Neural cell (in vitro differentiated cells): ENCODE measurements around the gene CCDC9. TPM values are rescaled to one million over a fixed set of nuclear protein-coding genes. Genes with fewer than 3 reads are reported as not detected.

Experiments
- H2AFZ ChIP-seq: fragments of 200-600, 300-800 bp; sonication (generic), shearing (Covaris generic); 2 replicates; pipeline ENCODE4 v1.6.0; 2014; ENCODE audit warnings: low read depth, mild to moderate bottlenecking, antibody characterized with exemption, low read length, moderate library complexity
- H3F3A ChIP-seq: fragments of 200-600 bp; shearing (Covaris generic); 2 replicates; pipeline ENCODE4 v1.6.1; 2016; ENCODE audit warnings: mild to moderate bottlenecking, moderate library complexity, mixed read lengths, antibody characterized with exemption, low read length; ENCODE audit not compliant: insufficient read depth, poor library complexity, severe bottlenecking
- H3K27ac ChIP-seq: fragments of 200-600, 300-800 bp; sonication (generic), shearing (Covaris generic); 2 replicates; pipeline ENCODE4 v1.5.1; 2014; ENCODE audit warnings: mild to moderate bottlenecking, low read length, moderate library complexity
- H3K27me3 ChIP-seq: fragments of 300-800, 200-600 bp; sonication (generic), shearing (Covaris generic); 2 replicates; pipeline ENCODE4 v1.6.0; 2014; ENCODE audit warnings: mild to moderate bottlenecking, low read depth, low read length, moderate library complexity; ENCODE audit not compliant: insufficient read depth
- H3K36me3 ChIP-seq: fragments of 300-800, 200-600 bp; sonication (generic), shearing (Covaris generic); 2 replicates; pipeline ENCODE4 v1.5.1; 2014; ENCODE audit warnings: mild to moderate bottlenecking, antibody characterized with exemption, low read length, moderate library complexity; ENCODE audit not compliant: insufficient read depth
- H3K4me2 ChIP-seq: fragments of 300-800, 200-600 bp; sonication (generic), shearing (Covaris generic); 2 replicates; pipeline ENCODE4 v1.6.0; 2014; ENCODE audit warnings: mild to moderate bottlenecking, low read length
- H3K4me3 ChIP-seq: fragments of 300-800, 200-600 bp; sonication (generic), shearing (Covaris generic); 2 replicates; pipeline ENCODE4 v1.5.1; 2014; ENCODE audit warnings: mild to moderate bottlenecking, low read length, moderate library complexity
- H3K79me2 ChIP-seq: fragments of 200-600 bp; shearing (Covaris generic); replicated peaks from 2 replicates; pipeline ENCODE4 v1.6.0; 2014; ENCODE audit warnings: mild to moderate bottlenecking, low read length, moderate library complexity; ENCODE audit not compliant: insufficient read depth
- H3K9ac ChIP-seq: fragments of 300-800, 200-600 bp; sonication (generic), shearing (Covaris generic); 2 replicates; pipeline ENCODE4 v1.6.1; 2016; ENCODE audit warnings: mild to moderate bottlenecking, low read length, mixed read lengths
- H3K9me2 ChIP-seq: fragments of 200-600 bp; shearing (Covaris generic); 2 replicates; pipeline ENCODE4 v1.6.1; 2016; ENCODE audit warnings: mild to moderate bottlenecking, low read length, mixed read lengths; ENCODE audit not compliant: insufficient read depth
- H3K9me3 ChIP-seq: fragments of 200-600, 300-800 bp; sonication (generic), shearing (Covaris generic); 2 replicates; pipeline ENCODE4 v1.6.1; 2016; ENCODE audit warnings: mild to moderate bottlenecking, mixed run types, low read length, moderate library complexity, mixed read lengths
- H4K20me1 ChIP-seq: fragments of 200-600 bp; shearing (Covaris generic); 2 replicates; pipeline ENCODE4 v1.6.1; 2016; ENCODE audit warnings: mild to moderate bottlenecking, mixed run types; ENCODE audit not compliant: insufficient read depth
- EP300 ChIP-seq: fragments of 450-650 bp; conservative IDR thresholded peaks from 2 replicates; pipeline ENCODE4 v1.6.1; 2014; ENCODE audit warnings: antibody characterized with exemption, mild to moderate bottlenecking, moderate library complexity; ENCODE audit not compliant: poor library complexity, severe bottlenecking
- EZH2 ChIP-seq: fragments of 200-600, 300-800 bp; shearing (Covaris generic), sonication (generic); IDR thresholded peaks from 2 replicates; pipeline ENCODE4 v1.6.1; 2014; ENCODE audit warnings: antibody characterized with exemption, low read length, borderline replicate concordance, mild to moderate bottlenecking; ENCODE audit not compliant: insufficient read depth, poor library complexity, severe bottlenecking
- MXI1 ChIP-seq: fragments of 450-650 bp; conservative IDR thresholded peaks from 2 replicates; pipeline ENCODE4 v1.6.1; 2014; ENCODE audit warnings: antibody characterized with exemption, mild to moderate bottlenecking; ENCODE audit not compliant: poor library complexity, severe bottlenecking
- POLR2AphosphoS5 ChIP-seq: IDR thresholded peaks from 2 replicates; pipeline ENCODE4 v1.6.1; 2012
- RAD21 ChIP-seq: fragments of 450-650 bp; conservative IDR thresholded peaks from 2 replicates; pipeline ENCODE4 v1.6.1; 2014; ENCODE audit warnings: antibody characterized with exemption, mild to moderate bottlenecking, moderate library complexity
- SMC3 ChIP-seq: fragments of 450-650 bp; conservative IDR thresholded peaks from 2 replicates; pipeline ENCODE4 v1.6.1; 2014; ENCODE audit warnings: antibody characterized with exemption, mild to moderate bottlenecking, moderate library complexity; ENCODE audit not compliant: poor library complexity
- TAF1 ChIP-seq: IDR thresholded peaks from 2 replicates; pipeline ENCODE4 v1.6.1; 2012; ENCODE audit warnings: low read depth
- polyA minus RNA-seq: library from RNA; depleted of rRNA, polyadenylated mRNA; stranded (reverse); fragments of >200 nt; gene quantifications from 2 replicates; pipeline ENCODE4 v1.2.3, GENCODE V29; 2014
- polyA plus RNA-seq: library from polyadenylated mRNA; depleted of rRNA; stranded (reverse); fragments of >200 nt; gene quantifications from 2 replicates; pipeline ENCODE4 v1.2.3, GENCODE V29; 2014
- TF ChIP-seq, protein P1 (sequence below): IDR thresholded peaks from 2 replicates; pipeline ENCODE4 v1.6.1; 2012; ENCODE audit warnings: borderline replicate concordance
- TF ChIP-seq, protein P2 (sequence below): fragments of 450-650 bp; IDR thresholded peaks from 2 replicates; pipeline ENCODE4 v1.5.1; 2014; ENCODE audit warnings: antibody characterized with exemption, mild to moderate bottlenecking, moderate library complexity; ENCODE audit not compliant: poor library complexity, severe bottlenecking

Gene CCDC9
- 2.1 and 5.3 TPM in 2 replicates for polyA plus RNA-seq
- polyA minus RNA-seq: 3.7 and 5.2 TPM in 2 replicates

DNA sequence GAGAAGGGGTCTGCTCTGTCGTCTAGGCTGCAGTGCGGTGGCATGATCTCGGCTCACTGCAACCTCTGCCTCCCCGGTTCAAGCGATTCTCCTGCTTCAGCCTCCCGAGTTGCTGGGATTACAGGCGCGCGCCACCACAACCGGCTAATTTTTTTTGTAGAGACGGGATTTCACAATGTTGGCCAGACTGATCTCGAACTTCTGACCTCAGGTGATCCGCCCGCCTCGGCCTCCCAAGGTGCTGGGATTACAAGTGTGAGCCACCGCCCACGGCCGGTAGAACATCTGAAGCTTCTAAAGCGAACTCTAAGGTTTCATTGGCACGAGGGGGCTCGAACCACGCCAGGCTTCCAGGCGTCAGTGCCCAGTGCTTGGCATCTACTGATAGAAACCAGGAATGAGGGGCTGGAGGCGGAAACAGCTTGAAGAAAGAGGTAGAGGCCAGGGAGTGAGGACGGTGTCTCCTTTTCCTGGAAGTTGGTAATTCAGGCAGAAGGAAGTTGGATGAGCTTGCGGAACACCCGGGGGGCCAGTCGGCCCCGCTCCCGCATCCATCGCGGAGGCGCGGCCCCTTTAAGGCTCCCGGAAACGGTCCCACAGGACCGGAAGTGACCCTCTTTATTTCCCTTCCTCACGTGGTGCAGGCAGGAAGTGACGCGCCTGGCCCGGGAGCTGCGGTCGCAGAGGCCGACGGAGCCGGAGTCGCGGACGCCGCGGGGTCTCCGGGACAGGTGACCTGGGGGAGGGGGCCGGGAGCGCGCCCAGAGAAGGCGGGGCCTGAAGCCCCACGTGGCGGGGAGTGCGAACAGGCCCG lies at the start of gene CCDC9:
CCDC9 (plus strand) TSS at position 647 of the 814 bp plus-strand sequence. CDS start 1,876 bp downstream, outside the sequence.
- peak; percentile 49 for TF ChIP-seq TAF1
- TF ChIP-seq SMC3: no peak
- peak; percentile 85 for TF ChIP-seq POLR2AphosphoS5
- TF ChIP-seq MXI1: peak; percentile 56
- TF ChIP-seq EP300: peak; percentile 69
- peak within 1 kb of the TSS; percentile 87 for H2AFZ ChIP-seq
- no peaks in the 10 kb centered on the region for H3K36me3 ChIP-seq
- H3F3A ChIP-seq: no peaks in the 10 kb centered on the region
- H3K4me3 ChIP-seq: peak within 1 kb of the TSS; percentile 70
- H3K79me2 ChIP-seq: no peaks in the 10 kb centered on the region
- no peaks in the 10 kb centered on the region for H4K20me1 ChIP-seq
- H3K9me3 ChIP-seq: no peaks in the 10 kb centered on the region
- H3K27me3 ChIP-seq: no peaks in the 10 kb centered on the region
- H3K9ac ChIP-seq: peak within 1 kb of the TSS; percentile 81
- peak within 1 kb of the TSS; percentile 95 for H3K27ac ChIP-seq
- no peaks in the 10 kb centered on the region for H3K9me2 ChIP-seq
- peak within 1 kb of the TSS; percentile 62 for H3K4me2 ChIP-seq

- H3K4me3 ChIP-seq: no peak overlapping the region
- no peak overlapping the region for H2AFZ ChIP-seq
- no peaks in the 10 kb centered on the region for H3K27me3 ChIP-seq
- no peaks in the 10 kb centered on the region for H4K20me1 ChIP-seq
- H3F3A ChIP-seq: no peaks in the 10 kb centered on the region
- no peaks in the 10 kb centered on the region for H3K36me3 ChIP-seq
- TF ChIP-seq TAF1 (no peak), EZH2 (no peak), EP300 (no peak), MXI1 (no peak), POLR2AphosphoS5 (no peak), RAD21 (no peak), SMC3 (no peak)
- TF ChIP-seq, protein P1, sequence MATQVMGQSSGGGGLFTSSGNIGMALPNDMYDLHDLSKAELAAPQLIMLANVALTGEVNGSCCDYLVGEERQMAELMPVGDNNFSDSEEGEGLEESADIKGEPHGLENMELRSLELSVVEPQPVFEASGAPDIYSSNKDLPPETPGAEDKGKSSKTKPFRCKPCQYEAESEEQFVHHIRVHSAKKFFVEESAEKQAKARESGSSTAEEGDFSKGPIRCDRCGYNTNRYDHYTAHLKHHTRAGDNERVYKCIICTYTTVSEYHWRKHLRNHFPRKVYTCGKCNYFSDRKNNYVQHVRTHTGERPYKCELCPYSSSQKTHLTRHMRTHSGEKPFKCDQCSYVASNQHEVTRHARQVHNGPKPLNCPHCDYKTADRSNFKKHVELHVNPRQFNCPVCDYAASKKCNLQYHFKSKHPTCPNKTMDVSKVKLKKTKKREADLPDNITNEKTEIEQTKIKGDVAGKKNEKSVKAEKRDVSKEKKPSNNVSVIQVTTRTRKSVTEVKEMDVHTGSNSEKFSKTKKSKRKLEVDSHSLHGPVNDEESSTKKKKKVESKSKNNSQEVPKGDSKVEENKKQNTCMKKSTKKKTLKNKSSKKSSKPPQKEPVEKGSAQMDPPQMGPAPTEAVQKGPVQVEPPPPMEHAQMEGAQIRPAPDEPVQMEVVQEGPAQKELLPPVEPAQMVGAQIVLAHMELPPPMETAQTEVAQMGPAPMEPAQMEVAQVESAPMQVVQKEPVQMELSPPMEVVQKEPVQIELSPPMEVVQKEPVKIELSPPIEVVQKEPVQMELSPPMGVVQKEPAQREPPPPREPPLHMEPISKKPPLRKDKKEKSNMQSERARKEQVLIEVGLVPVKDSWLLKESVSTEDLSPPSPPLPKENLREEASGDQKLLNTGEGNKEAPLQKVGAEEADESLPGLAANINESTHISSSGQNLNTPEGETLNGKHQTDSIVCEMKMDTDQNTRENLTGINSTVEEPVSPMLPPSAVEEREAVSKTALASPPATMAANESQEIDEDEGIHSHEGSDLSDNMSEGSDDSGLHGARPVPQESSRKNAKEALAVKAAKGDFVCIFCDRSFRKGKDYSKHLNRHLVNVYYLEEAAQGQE: no peak
- TF ChIP-seq, protein P2, sequence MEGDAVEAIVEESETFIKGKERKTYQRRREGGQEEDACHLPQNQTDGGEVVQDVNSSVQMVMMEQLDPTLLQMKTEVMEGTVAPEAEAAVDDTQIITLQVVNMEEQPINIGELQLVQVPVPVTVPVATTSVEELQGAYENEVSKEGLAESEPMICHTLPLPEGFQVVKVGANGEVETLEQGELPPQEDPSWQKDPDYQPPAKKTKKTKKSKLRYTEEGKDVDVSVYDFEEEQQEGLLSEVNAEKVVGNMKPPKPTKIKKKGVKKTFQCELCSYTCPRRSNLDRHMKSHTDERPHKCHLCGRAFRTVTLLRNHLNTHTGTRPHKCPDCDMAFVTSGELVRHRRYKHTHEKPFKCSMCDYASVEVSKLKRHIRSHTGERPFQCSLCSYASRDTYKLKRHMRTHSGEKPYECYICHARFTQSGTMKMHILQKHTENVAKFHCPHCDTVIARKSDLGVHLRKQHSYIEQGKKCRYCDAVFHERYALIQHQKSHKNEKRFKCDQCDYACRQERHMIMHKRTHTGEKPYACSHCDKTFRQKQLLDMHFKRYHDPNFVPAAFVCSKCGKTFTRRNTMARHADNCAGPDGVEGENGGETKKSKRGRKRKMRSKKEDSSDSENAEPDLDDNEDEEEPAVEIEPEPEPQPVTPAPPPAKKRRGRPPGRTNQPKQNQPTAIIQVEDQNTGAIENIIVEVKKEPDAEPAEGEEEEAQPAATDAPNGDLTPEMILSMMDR: no peak
- no peaks in the 10 kb centered on the region for H3K79me2 ChIP-seq
- H3K27ac ChIP-seq: no peak overlapping the region
- no peaks in the 10 kb centered on the region for H3K9me2 ChIP-seq
- no peak overlapping the region for H3K9ac ChIP-seq
- no peak overlapping the region for H3K4me2 ChIP-seq
- H3K9me3 ChIP-seq: no peaks in the 10 kb centered on the region
These were observed 46.8 kb upstream of the CCDC9 start for GRCh38 chr19:47209319-47210179.
